Spleen (tissue), 7 donors: ENCODE data around the gene CD34.

Experiments
- CTCF ChIP-seq, 11 experiments: fragments of 200-600 bp in 7 of 11; fragments of 450-650 bp in 4 of 11; sonication (generic) in 4 of 11; IDR thresholded peaks in 8 of 11; conservative IDR thresholded peaks in 3 of 11; 1 replicate in 7 of 11; 2 replicates in 4 of 11; pipeline versions ENCODE4 v1.4.0 to v1.8.0; 2016 to 2021; ENCODE audit warnings: antibody characterized with exemption in 11 of 11, inconsistent platforms in 4 of 11, mild to moderate bottlenecking in 1 of 11
- POLR2A ChIP-seq, 3 donors: fragments of 450-650 bp; IDR thresholded peaks; one replicate each; pipeline ENCODE4 v1.5.1; 2017; ENCODE audit warnings: antibody characterized with exemption in 3 of 3, mild to moderate bottlenecking in 1 of 3
- POLR2AphosphoS5 ChIP-seq, 3 donors: sonication (generic); formaldehyde crosslinking; IDR thresholded peaks; one replicate each; pipeline ENCODE4 v1.5.1; 2017; ENCODE audit warnings: antibody characterized with exemption in 3 of 3
- donor health status: DM: no; HTN: no; CAD: no; lungs with moderate emphysema.
- donor health status: DM: no; HTN: no; CAD: no.
- donor health status: DM: no; HTN: no; CAD: no.

DNA sequence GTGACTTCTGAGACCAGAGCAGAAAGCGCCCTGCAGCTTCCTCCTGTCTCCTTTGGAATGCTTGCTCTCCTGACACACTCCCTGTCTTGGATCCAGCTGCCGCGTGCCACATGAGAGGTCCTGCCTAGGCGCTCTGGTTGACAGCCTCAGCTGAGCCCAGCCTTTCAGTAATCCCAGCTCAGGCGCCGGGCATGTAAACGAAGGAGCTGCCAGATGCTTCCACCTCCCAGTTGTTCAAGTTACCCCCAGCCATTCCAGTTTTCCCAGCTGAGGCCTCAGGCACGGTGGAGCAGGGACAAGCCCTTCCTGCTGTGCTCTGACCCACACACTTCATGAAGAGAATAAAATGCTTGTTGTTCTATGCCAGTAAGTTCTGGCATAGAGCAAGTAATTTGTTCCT, 14.3 kb upstream of the CD34 start:
- TF ChIP-seq POLR2A (IDR thresholded peaks at IDR 0.05) (no peak), CTCF (IDR thresholded peaks at IDR 0.05 in 8 of 11, conservative IDR thresholded peaks at IDR 0.05 in 3 of 11) (no peak), POLR2AphosphoS5 (IDR thresholded peaks at IDR 0.05) (no peak)
